GM08714 (cell line): Measurements from ENCODE around the gene ARID5A.

ENCODE experiments used
- H3K4me3 ChIP-seq: fragments of 200-500 bp; sonication (Bioruptor generic); 2 replicates; pipeline ENCODE4 v1.5.1; 2014; ENCODE audit warnings: mild to moderate bottlenecking, low read length, inconsistent platforms
- ZNF274 ChIP-seq: IDR thresholded peaks from 2 replicates; pipeline ENCODE4 v1.6.1; 2012; ENCODE audit warnings: mild to moderate bottlenecking, low read depth, low read length

Gene ARID5A

GRCh38 chr2:96601382-96602292 lies 65.1 kb downstream of the ARID5A start:
- TF ChIP-seq ZNF274: no peak
- no peak overlapping the region for H3K4me3 ChIP-seq
